GDM1 (cell line): ENCODE data around the gene SYT15B.
"Not testable (repeated sequence)": the region's sequence is repeated elsewhere in the genome, so short reads cannot be mapped to it uniquely, and the experiment has no call there.

Experiments
- DNase-seq: peaks from one replicate; lab custom pipeline; 2025; lab: John Stamatoyannopoulos, UW

Gene SYT15B

DNA sequence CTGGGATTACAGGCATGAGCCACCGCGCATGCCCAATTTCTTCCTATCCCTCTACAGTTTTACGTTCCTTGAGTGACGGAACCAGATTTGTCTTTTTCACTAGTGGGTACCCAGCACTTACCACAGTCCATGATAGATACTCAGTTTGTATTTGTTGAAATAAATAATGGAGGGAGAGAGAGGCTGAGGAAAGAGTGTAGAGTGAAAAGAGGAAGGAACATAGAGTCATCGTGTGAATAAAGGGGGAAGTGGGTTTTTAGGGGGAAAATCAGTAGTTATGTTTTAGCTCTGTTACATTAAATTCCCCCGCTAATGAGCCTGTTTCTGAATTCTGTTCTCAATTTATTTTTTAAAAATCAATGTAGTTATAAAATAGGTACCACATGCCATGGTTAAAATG lies 37.7 kb downstream of the SYT15B start:
- DNase-seq: not testable (repeated sequence)

- DNase-seq: not testable (repeated sequence)
Observed at GRCh38 chr10:47725047-47725446, 38.3 kb downstream of the SYT15B start.

DNA sequence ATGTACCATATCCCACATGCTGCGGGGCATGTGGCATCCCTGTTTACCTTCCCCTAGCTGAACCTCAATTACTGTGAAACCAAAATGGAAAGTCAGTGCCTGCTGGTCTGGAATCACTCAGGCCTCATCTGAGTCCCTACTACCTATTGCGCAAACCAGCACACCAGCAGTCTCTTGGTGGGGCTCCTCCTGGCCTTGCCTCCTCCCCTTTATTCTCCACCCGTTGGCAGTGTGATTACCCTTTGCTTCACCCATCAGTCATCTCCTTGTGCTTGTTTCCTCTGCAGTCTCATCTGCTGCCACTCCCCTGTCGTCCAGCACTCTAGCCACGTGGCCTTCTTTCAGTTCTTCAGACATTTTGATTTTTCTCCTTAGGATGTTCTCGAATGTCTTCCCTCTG lies 39.3 kb downstream of the SYT15B start:
- DNase-seq: not testable (repeated sequence)

- DNase-seq: not testable (repeated sequence)
Observed at GRCh38 chr10:47723362-47723761, 40.0 kb downstream of the SYT15B start.

GRCh38 chr10:47717011-47717769 lies 46.2 kb downstream of the SYT15B start:
- DNase-seq: not testable (repeated sequence)
